Lung (tissue), 12 donors: ENCODE results near the gene GNAL. TPM values are rescaled to one million over a fixed set of nuclear protein-coding genes. Genes with fewer than 3 reads are reported as not detected.
A peak's percentile ranks its signal among the peaks of the same experiment; 100 is the strongest.

Source experiments
- ATAC-seq: fragments of 200-7000 bp; cut with Tn5 transposase; one replicate; pipeline ENCODE4 v1.9.1; 2020; ENCODE audit warnings: moderate number of reproducible peaks; ENCODE audit not compliant: insufficient read depth, low FRiP score
- DNase-seq, 3 donors: peaks; one replicate each; pipeline ENCODE4 v3.0.0-alpha.2; 2013 to 2017
- H3K27ac ChIP-seq, 2 donors: one replicate each; pipeline ENCODE4 v1.5.1; 2013; ENCODE audit warnings: mild to moderate bottlenecking in 2 of 2, moderate library complexity in 2 of 2, control low read depth in 1 of 2, inconsistent platforms in 1 of 2, low read depth in 1 of 2, low read length in 1 of 2
- H3K27me3 ChIP-seq, 3 donors: one replicate each; pipeline ENCODE4 v1.5.1; 2013; ENCODE audit warnings: low read length in 2 of 3; ENCODE audit not compliant: control insufficient read depth in 3 of 3, insufficient read depth in 3 of 3
- H3K36me3 ChIP-seq, 4 donors: one replicate each; pipeline ENCODE4 v1.5.1; 2013; ENCODE audit warnings: low read length in 4 of 4, mild to moderate bottlenecking in 1 of 4, moderate library complexity in 1 of 4; ENCODE audit not compliant: control insufficient read depth in 4 of 4, insufficient read depth in 4 of 4
- H3K4me1 ChIP-seq, 5 donors: one replicate each; pipeline ENCODE4 v1.5.1; 2013; ENCODE audit warnings: low read length in 5 of 5, mild to moderate bottlenecking in 2 of 5, moderate library complexity in 1 of 5; ENCODE audit not compliant: control insufficient read depth in 5 of 5, insufficient read depth in 5 of 5
- H3K4me3 ChIP-seq: one replicate; pipeline ENCODE4 v1.5.1; 2013; ENCODE audit warnings: mild to moderate bottlenecking, control low read depth, moderate library complexity
- H3K9ac ChIP-seq, 2 donors: one replicate each; pipeline ENCODE4 v1.5.1; 2013; ENCODE audit warnings: low read length in 2 of 2, control low read depth in 1 of 2; ENCODE audit not compliant: insufficient read depth in 1 of 2
- H3K9me3 ChIP-seq, 4 donors: one replicate each; pipeline ENCODE4 v1.5.1; 2013; ENCODE audit warnings: low read length in 3 of 4, mild to moderate bottlenecking in 1 of 4, moderate library complexity in 1 of 4; ENCODE audit not compliant: control insufficient read depth in 4 of 4, insufficient read depth in 3 of 4
- CTCF ChIP-seq: IDR thresholded peaks from 2 replicates; pipeline ENCODE4 v1.5.1; 2012; ENCODE audit warnings: mild to moderate bottlenecking; ENCODE audit errors: control extremely low read depth, extremely low read depth
- WGBS, 2 donors: extraction: QIAGEN DNeasy Blood & Tissue Kit; methylation state at CpG; one replicate each; pipeline ENCODE4 v1.1.7; 2013; 5-methylcytosine and 5-hydroxymethylcytosine counted together
- polyA plus RNA-seq, 2 donors: library from polyadenylated mRNA; stranded (reverse); fragments of 200-250 nt; gene quantifications; one replicate each; pipeline ENCODE4 v1.2.1, GENCODE V29; 2013
- total RNA-seq, 2 donors: library from RNA; depleted of rRNA in 1 of 2; stranded (reverse); fragments of >200 nt in 1 of 2; gene quantifications; one replicate each; pipeline ENCODE4 v1.2.1, GENCODE V29; 2014 to 2021
- donor health status: control.
- donor health status: control.
- donor health status: Bipolar disorder and iron deficiency.
- donor health status: healthy.
- donor health status: DM: yes; HTN: yes; CAD: no.

Gene GNAL
- total and polyA plus RNA-seq, 4 donors = 0.49 to 3.7 (median 2.5) TPM

GRCh38 chr18:11859903-11860407, 170.9 kb downstream of the GNAL start:
- no peak overlapping the region for H3K27ac ChIP-seq
- H3K27me3 ChIP-seq = peaks cover 0 to 2% (median 0%) of the 10 kb centered on the region in 3 donors
- H3K36me3 ChIP-seq = no peaks in the 10 kb centered on the region
- H3K4me3 ChIP-seq = no peak overlapping the region
- TF ChIP-seq CTCF = no peak
- no peak for DNase-seq
- ATAC-seq = no peak
- H3K4me1 ChIP-seq = peaks cover 0 to 10% (median 3%) of the 10 kb centered on the region in 5 donors
- H3K9ac ChIP-seq = no peak overlapping the region
- no peaks in the 10 kb centered on the region for H3K9me3 ChIP-seq
- WGBS, 2 donors = 74 to 77% methylated on average over 4 of the region's 4 CpGs

DNA sequence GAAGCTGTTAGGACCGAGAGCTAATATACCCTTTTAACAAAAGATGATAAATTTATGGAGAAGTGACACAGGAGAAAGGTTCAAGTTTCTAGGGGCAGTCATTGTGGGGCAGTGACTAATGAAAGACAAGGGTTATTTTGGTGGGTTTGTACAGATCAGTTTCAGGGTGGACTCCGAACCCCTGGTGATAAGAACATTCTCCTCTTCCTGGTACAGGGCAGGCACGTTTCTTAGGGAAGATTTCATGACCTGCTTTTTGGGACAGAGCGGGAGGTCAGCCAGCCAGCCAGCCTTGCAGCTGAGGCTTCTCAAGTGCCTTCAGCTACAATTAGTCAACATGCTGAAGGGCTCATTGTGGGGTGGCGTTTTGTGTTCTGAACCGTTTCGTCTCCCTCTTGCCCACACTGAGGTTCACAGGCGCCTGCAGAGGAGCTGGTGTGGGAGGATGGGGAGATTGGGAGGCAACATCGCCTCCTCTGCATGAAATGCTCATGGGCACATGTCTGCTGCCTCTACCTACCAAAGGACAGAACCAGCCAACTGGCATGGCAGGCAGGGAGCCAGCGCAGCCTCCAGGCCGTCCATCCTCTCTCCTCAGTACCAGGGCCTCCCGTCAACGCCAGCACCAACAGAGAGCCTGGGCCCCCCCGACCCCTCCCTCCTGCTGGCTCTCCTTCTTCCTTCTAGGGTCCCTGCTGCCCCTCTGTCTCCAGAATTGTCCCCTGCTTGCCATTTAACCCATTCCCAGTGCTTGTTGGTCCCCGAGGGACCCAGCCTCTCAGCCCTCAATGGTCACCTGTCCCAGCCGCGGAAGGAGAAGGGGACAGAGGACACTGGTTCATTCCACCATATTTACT, 171.8 kb downstream of the GNAL start:
- Histone ChIP-seq H3K4me1 (peaks cover 0 to 10% (median 3%) of the 10 kb centered on the region in 5 donors), H3K27ac (no peak overlapping the region), H3K9me3 (no peaks in the 10 kb centered on the region), H3K4me3 (no peak overlapping the region), H3K36me3 (no peaks in the 10 kb centered on the region), H3K27me3 (peaks cover 0 to 2% (median 0%) of the 10 kb centered on the region in 3 donors), H3K9ac (no peak overlapping the region)
- WGBS, 2 donors = 81 to 85% methylated on average over 17 of the region's 17 CpGs
- DNase-seq = no peak
- no peak for TF ChIP-seq CTCF
- no peak for ATAC-seq

GRCh38 chr18:11861583-11862288, 172.7 kb downstream of the GNAL start:
- WGBS, 2 donors = 83 to 89% methylated on average over 20 of the region's 20 CpGs
- H3K4me1 ChIP-seq = peaks cover 0 to 9% (median 3%) of the 10 kb centered on the region in 5 donors
- no peak for ATAC-seq

More at GRCh38 chr18:11861583-11862288, 172.7 kb downstream of the GNAL start:
- no peaks in the 10 kb centered on the region for H3K36me3 ChIP-seq
- H3K27me3 ChIP-seq = peaks cover 0 to 2% (median 0%) of the 10 kb centered on the region in 3 donors
- no peak overlapping the region for H3K27ac ChIP-seq
- no peak overlapping the region for H3K4me3 ChIP-seq
- no peaks in the 10 kb centered on the region for H3K9me3 ChIP-seq
- TF ChIP-seq CTCF = no peak
- peak in 2 of 3 donors; percentile 49 to 52 for DNase-seq
- H3K9ac ChIP-seq = no peak overlapping the region
